Measurements from ENCODE around the gene G6PC1. TPM values are rescaled to one million over a fixed set of nuclear protein-coding genes. Genes with fewer than 3 reads are reported as not detected.
"Not testable (repeated sequence)": the region's sequence is repeated elsewhere in the genome, so short reads cannot be mapped to it uniquely, and the experiment has no call there.

The G6PC1 gene
- total RNA-seq, 1 donor, result not detected

DNA sequence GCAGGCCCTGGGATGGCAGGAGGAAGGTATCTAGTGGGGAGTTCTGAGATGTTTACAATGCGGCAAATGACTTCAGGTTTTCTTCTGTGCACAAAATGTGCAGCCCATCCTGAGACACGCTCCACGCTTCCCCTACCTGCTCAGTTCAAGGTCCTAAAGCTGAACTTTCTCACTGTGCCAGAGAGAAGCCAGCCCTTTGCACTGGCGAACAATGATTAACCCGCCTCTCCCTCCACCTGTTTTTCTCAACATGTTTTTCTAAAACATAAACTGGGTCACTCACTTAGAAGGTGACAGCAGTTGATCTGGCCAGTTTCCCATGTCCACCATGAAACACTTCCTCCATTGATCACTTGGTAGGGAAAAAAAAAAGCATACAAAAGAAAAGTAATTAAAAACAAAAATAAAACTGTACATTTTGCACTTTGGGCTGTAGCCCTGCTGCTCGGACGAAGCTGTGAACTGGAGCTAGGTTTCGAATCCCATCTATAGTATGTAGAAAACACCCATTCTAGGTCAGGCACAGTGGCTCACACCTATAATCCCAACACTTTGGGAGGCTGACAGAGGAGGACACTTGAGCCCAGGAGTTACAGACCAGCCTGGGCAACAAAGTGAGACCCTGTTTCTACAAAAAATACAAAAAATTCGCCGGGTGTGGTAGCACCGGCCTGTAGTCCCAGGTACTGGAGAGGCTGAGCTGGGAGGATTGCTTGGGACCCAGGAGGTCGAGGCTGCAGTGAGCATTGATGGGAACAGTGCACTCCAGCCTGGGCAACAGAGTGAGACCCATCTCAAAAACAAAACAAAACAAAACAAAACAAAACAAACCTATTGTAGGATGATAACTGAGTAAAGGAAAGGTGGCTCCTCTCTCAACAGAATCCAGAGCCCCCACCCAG lies 6.1 kb upstream of the G6PC1 start:
- DNase-seq (ENCODE audit: low read depth), result no peak
- no peak overlapping the region for H3K4me3 ChIP-seq (ENCODE audit: low read depth, low read length)
- TF ChIP-seq, protein P1, sequence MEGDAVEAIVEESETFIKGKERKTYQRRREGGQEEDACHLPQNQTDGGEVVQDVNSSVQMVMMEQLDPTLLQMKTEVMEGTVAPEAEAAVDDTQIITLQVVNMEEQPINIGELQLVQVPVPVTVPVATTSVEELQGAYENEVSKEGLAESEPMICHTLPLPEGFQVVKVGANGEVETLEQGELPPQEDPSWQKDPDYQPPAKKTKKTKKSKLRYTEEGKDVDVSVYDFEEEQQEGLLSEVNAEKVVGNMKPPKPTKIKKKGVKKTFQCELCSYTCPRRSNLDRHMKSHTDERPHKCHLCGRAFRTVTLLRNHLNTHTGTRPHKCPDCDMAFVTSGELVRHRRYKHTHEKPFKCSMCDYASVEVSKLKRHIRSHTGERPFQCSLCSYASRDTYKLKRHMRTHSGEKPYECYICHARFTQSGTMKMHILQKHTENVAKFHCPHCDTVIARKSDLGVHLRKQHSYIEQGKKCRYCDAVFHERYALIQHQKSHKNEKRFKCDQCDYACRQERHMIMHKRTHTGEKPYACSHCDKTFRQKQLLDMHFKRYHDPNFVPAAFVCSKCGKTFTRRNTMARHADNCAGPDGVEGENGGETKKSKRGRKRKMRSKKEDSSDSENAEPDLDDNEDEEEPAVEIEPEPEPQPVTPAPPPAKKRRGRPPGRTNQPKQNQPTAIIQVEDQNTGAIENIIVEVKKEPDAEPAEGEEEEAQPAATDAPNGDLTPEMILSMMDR (IDR thresholded peaks at IDR 0.05; ENCODE audit: insufficient read depth, low read depth, low read length), result no peak

DNA sequence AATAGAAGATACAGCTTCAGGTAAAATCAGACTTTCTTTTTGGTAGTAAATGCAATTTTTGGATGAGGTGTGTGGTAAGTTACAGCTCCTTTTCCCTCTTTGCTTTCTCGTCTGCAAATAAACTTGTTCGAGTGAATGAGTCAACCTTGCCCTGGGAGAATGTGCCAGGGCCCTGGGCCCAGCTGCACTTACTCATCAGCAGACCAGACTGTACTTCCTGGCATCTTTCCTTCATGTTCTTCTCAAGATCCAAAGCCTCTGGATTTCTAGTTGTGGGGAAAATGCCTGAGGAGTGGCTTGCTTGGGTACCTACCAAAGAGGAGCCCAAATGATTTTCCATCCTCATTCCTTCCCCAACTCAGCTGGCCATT lies 5.4 kb upstream of the G6PC1 start:
- no peak overlapping the region for H3K4me3 ChIP-seq (ENCODE audit: low read depth, low read length)
- DNase-seq (ENCODE audit: low read depth), result peak; percentile 48
- TF ChIP-seq, protein P1 (IDR thresholded peaks at IDR 0.05; ENCODE audit: insufficient read depth, low read depth, low read length), result no peak

DNA sequence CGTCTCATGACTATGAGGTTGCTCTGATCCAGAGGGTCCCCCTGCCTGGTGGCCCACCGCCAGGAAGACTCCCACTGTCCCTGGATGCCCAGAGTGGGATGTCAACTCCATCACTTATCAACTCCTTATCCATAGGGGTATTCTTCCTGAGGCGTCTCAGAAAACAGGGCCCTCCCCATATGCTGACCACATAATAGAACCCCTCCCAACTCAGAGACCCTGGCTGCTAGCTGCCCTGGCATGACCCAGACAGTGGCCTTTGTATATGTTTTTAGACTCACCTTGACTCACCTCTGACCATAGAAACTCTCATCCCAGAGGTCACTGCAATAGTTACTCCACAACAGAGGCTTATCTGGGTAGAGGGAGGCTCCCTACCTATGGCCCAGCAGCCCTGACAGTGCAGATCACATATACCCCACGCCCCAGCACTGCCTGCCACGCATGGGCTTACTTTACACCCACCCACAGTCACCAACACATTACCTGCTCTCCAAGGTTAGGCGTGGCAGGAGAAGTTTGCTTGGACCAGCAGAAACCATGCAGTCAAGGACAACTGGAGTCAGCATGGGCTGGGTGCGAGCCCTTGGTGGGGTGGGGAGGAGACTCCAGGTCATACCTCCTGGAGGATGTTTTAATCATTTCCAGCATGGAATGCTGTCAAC lies 2.3 kb upstream of the G6PC1 start:
- TF ChIP-seq, protein P1 (IDR thresholded peaks at IDR 0.05; ENCODE audit: insufficient read depth, low read depth, low read length), result no peak
- no peak for DNase-seq (ENCODE audit: low read depth)
- H3K4me3 ChIP-seq (ENCODE audit: low read depth, low read length), result no peak overlapping the region

DNA sequence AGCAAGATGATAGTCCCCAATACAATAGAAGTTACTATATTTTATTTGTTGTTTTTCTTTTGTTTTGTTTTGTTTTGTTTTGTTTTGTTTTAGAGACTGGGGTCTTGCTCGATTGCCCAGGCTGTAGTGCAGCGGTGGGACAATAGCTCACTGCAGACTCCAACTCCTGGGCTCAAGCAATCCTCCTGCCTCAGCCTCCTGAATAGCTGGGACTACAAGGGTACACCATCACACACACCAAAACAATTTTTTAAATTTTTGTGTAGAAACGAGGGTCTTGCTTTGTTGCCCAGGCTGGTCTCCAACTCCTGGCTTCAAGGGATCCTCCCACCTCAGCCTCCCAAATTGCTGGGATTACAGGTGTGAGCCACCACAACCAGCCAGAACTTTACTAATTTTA lies 618 bp upstream of the G6PC1 start:
- not testable (repeated sequence) for DNase-seq (ENCODE audit: low read depth)

DNA sequence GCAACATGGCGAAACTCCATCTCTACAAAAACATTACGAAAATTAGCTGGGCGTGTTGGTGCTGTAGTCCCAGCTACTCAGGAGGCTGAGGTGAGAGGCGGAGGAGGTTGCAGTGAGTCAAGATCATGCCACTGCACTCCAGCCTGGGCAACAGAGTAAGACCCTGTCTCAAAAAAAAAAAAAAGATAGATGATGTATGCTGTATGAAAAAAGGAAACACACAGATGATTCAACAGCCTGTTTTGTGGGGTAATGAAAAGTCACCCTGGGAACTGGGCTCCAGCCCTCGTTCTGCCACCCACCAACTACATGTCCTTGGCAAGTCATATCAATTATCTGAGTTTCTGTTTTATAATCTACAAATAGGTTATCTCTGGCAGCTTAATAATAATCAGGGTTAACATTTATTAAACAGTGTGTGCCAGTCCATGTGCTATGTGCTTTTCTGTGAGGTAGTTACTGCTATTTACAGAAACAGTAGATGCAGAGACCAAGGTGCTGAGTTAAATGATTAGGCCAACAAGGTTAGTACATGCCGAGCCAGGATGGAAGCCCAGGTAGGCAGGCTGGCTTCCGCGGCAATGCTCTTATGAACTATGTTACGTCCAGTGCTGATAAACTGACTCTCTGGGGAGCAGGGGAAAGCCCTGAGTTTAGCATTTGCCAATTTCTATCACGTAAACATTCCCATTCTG lies 1.1 kb downstream of the G6PC1 start:
- no peak for DNase-seq (ENCODE audit: low read depth)
- no peak overlapping the region for H3K4me3 ChIP-seq (ENCODE audit: low read depth, low read length)
- TF ChIP-seq, protein P1 (IDR thresholded peaks at IDR 0.05; ENCODE audit: insufficient read depth, low read depth, low read length), result no peak

More for the DNA sequence above, 618 bp upstream of the G6PC1 start:
- not testable (repeated sequence) for H3K4me3 ChIP-seq (ENCODE audit: low read depth, low read length)

DNA sequence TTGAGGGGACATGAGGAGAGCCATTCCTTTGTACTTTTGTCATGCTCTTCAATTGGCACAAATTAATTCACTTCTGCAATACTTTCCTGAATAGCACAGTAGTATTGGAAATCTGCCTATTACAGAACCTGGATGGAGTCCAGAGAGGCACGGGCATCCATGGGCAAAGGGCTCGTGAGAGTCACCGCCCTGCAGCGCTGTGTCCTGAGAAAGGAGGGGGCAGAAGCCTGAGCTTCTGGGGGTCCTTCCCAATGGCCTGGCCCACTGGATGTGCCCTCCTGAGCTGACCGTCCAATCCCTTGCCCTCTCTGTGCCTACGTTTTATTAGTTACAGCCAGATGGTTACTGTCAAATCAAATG lies 3.5 kb downstream of the G6PC1 start:
- TF ChIP-seq, protein P1 (IDR thresholded peaks at IDR 0.05; ENCODE audit: insufficient read depth, low read depth, low read length), result no peak
- no peak for DNase-seq (ENCODE audit: low read depth)
- H3K4me3 ChIP-seq (ENCODE audit: low read depth, low read length), result no peak overlapping the region

All from fibroblast of villous mesenchyme (primary cell).